ENCODE results near the gene GSG1L.

Gene GSG1L

GRCh38 chr16:27784351-27785306 lies 278.9 kb downstream of the GSG1L start:
- no peak for DNase-seq

- DNase-seq: no peak
Measured at GRCh38 chr16:27781981-27782880, 281.3 kb downstream of the GSG1L start.

- DNase-seq: no peak
Measured at GRCh38 chr16:27781195-27781524, 282.4 kb downstream of the GSG1L start.

- no peak for DNase-seq
Measured at GRCh38 chr16:27780468-27781194, 282.9 kb downstream of the GSG1L start.

- DNase-seq: peak; percentile 57
Measured at GRCh38 chr16:27779641-27780164, 283.8 kb downstream of the GSG1L start.

- DNase-seq: no peak
Measured at GRCh38 chr16:27778926-27779570, 284.5 kb downstream of the GSG1L start.

GRCh38 chr16:27778171-27778925 lies 285.2 kb downstream of the GSG1L start:
- DNase-seq: no peak

GRCh38 chr16:27777527-27777926 lies 286.0 kb downstream of the GSG1L start:
- no peak for DNase-seq

- DNase-seq: no peak
Measured at GRCh38 chr16:27776556-27777225, 286.8 kb downstream of the GSG1L start.

- DNase-seq: no peak
Measured at GRCh38 chr16:27775254-27775653, 288.3 kb downstream of the GSG1L start.

- no peak for DNase-seq
Measured at GRCh38 chr16:27774779-27775178, 288.7 kb downstream of the GSG1L start.

- DNase-seq: no peak
Measured at GRCh38 chr16:27773344-27773743, 290.2 kb downstream of the GSG1L start.

- DNase-seq: no peak
Measured at GRCh38 chr16:27772093-27772825, 291.3 kb downstream of the GSG1L start.

- no peak for DNase-seq
Measured at GRCh38 chr16:27771201-27771910, 292.2 kb downstream of the GSG1L start.

- no peak for DNase-seq
Measured at GRCh38 chr16:27770271-27771196, 293.0 kb downstream of the GSG1L start.

- DNase-seq: no peak
Measured at GRCh38 chr16:27769561-27770255, 293.8 kb downstream of the GSG1L start.

GRCh38 chr16:27768651-27769272 lies 294.8 kb downstream of the GSG1L start:
- DNase-seq: no peak
